Mammary epithelial cell (primary cell): ENCODE data around the gene CHTF18.

Experiments used
- EZH2 ChIP-seq: IDR thresholded peaks from 2 replicates; pipeline ENCODE4 v1.6.1; 2012; ENCODE audit warnings: low read length, inconsistent platforms, borderline replicate concordance
- TF ChIP-seq, protein P1 (sequence below), 2 donors: IDR thresholded peaks in 1 of 2; conservative IDR thresholded peaks in 1 of 2; 2 replicates each; pipeline ENCODE4 v1.5.1; 2011 to 2012; ENCODE audit warnings: inconsistent platforms in 2 of 2, low read length in 2 of 2, mild to moderate bottlenecking in 2 of 2, control low read depth in 1 of 2, low read depth in 1 of 2; ENCODE audit not compliant: insufficient read depth in 1 of 2; ENCODE audit errors: extremely low read depth in 1 of 2

DNA sequence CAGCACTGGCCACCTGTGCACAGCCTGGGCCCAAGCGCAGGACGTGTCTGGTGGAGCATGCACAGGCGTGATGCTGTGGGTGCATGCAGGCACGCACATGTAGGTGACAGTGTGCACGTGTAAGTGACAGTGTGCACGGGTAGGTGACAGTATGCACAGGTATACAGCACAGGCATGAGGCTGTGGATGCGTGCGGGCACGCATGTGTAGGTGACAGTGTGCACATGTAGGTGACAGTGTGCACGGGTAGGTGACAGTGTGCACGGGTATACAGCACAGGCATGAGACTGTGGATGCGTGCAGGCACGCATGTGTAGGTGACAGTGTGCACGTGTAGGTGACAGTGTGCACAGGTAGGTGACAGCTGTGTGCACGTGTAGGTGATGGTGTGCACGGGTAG lies 8.1 kb upstream of the CHTF18 start:
- TF ChIP-seq, protein P1, sequence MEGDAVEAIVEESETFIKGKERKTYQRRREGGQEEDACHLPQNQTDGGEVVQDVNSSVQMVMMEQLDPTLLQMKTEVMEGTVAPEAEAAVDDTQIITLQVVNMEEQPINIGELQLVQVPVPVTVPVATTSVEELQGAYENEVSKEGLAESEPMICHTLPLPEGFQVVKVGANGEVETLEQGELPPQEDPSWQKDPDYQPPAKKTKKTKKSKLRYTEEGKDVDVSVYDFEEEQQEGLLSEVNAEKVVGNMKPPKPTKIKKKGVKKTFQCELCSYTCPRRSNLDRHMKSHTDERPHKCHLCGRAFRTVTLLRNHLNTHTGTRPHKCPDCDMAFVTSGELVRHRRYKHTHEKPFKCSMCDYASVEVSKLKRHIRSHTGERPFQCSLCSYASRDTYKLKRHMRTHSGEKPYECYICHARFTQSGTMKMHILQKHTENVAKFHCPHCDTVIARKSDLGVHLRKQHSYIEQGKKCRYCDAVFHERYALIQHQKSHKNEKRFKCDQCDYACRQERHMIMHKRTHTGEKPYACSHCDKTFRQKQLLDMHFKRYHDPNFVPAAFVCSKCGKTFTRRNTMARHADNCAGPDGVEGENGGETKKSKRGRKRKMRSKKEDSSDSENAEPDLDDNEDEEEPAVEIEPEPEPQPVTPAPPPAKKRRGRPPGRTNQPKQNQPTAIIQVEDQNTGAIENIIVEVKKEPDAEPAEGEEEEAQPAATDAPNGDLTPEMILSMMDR (conservative IDR thresholded peaks at IDR 0.05 in 1 of 2, IDR thresholded peaks at IDR 0.05 in 1 of 2; ENCODE audit: extremely low read depth in 1 of 2, insufficient read depth in 1 of 2, low read depth in 1 of 2, low read length in 2 of 2) = no peak
- no peak for TF ChIP-seq EZH2
